ENCODE data around the gene PACS1.

PACS1 gene

DNA sequence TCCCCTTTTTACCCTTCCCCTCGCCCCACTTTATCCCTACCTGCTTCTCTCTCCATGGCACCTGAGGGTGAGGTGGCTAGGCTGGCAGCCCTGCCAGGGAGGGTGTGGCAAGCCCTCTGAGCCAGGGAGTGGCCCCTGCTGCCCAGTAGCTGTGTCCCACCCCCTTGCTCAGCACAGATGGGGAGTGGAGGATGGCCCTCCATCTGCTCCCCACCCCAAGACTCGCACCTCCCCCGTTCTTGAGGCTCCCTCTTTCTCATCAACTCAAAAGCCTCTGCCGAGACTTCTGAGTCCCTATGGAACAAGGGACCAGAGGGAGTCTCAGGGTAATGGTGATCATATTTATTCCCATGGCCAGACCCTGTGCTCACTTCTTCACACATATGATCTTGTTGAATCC lies 223.3 kb downstream of the PACS1 start:
- DNase-seq = no peak

DNA sequence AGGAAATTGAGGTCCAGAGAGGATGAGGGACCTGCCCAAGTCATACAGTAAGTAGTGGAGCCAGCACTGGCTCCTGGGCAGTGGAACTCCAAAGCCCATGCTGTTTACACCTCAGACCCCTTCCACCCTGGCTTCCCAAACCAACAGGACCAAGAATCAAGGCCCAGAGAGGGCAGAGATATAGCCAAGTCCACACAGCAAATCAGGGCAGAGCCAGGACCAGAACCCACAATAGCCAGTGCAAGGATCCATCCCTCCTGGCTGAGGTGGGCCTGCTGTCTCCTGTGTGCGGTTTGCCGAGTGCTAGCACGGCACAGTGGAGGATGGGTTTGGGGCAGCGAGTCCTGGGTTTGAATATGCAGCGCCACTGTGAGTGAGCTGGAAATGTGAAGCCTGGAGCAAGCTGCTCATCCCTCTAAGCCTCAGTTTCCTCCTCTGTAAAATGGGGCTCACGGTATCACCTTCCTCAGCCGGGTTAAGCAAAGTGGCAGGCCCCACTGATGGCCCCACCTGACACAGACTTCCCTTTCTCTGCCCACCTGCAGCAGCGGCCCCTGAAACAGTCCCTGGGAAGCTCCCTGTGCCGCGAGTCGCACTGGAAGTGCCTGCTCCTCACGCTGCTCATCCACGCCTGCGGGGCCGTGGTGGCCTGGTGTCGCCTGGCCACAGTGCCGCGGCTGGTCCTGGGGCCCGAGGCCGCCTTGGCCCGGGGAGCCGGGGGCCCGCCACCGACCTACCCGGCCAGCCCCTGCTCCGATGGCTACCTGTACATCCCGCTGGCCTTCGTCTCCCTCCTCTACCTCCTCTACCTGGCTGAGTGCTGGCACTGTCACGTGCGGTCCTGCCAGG lies 223.9 kb downstream of the PACS1 start:
- no peak for DNase-seq

All from activated T-cell treated with anti-CD3 and anti-CD28 coated beads, Interleukin-2, amount 50 U/mL, for 48 hours (primary cell).